ENCODE data around the gene SRGAP2B. TPM values are rescaled to one million over a fixed set of nuclear protein-coding genes. Genes with fewer than 3 reads are reported as not detected.
"Not testable (repeated sequence)": the region's sequence is repeated elsewhere in the genome, so short reads cannot be mapped to it uniquely, and the experiment has no call there.

The SRGAP2B gene
- total RNA-seq, 3 donors from 2014 or later (not counting 1 experiment from before 2014, with no cell fraction given), result 11.9 to 21.3 (median 18.2) TPM

GRCh38 chr1:145065194-145065826 lies 29.8 kb downstream of the SRGAP2B start:
- H3K27me3 ChIP-seq (ENCODE audit: control insufficient read depth, insufficient read depth, low read length); H3K36me3 ChIP-seq (ENCODE audit: control insufficient read depth, insufficient read depth, low read length); H3K4me3 Mint-ChIP-seq; H3K9me3 Mint-ChIP-seq; H3K4me1 Mint-ChIP-seq; H3K27ac ChIP-seq (ENCODE audit: low read length); intact Hi-C loops (cut with micrococcal nuclease); H3K27me3 Mint-ChIP-seq (ENCODE audit: low read depth in 2 of 2); H3K27ac Mint-ChIP-seq; H3K4me1 ChIP-seq (ENCODE audit: control insufficient read depth, insufficient read depth, low read length); H3K36me3 Mint-ChIP-seq; H3K9me3 ChIP-seq (ENCODE audit: control insufficient read depth, insufficient read depth, low read length); DNase-seq; H3K4me3 ChIP-seq (ENCODE audit: low read length): not testable (repeated sequence)
- no CpG with 5 or more reads among the region's 5 CpGs for WGBS (ENCODE audit: insufficient coverage)
- peak in 1 of 3 donors; percentile 54 for ATAC-seq

- H3K4me3 ChIP-seq (ENCODE audit: low read length); H3K4me1 Mint-ChIP-seq; H3K4me3 Mint-ChIP-seq; DNase-seq; H3K36me3 ChIP-seq (ENCODE audit: control insufficient read depth, insufficient read depth, low read length); H3K27me3 ChIP-seq (ENCODE audit: control insufficient read depth, insufficient read depth, low read length); H3K27me3 Mint-ChIP-seq (ENCODE audit: low read depth in 2 of 2); H3K36me3 Mint-ChIP-seq; H3K4me1 ChIP-seq (ENCODE audit: control insufficient read depth, insufficient read depth, low read length); intact Hi-C loops (cut with micrococcal nuclease); H3K27ac ChIP-seq (ENCODE audit: low read length); H3K27ac Mint-ChIP-seq; H3K9me3 ChIP-seq (ENCODE audit: control insufficient read depth, insufficient read depth, low read length); ATAC-seq; H3K9me3 Mint-ChIP-seq: not testable (repeated sequence)
- WGBS (ENCODE audit: insufficient coverage), result no CpG with 5 or more reads among the region's 2 CpGs
Observed at GRCh38 chr1:145063941-145064648, 31.0 kb downstream of the SRGAP2B start.

- H3K36me3 Mint-ChIP-seq; H3K27ac ChIP-seq (ENCODE audit: low read length); DNase-seq; H3K4me1 ChIP-seq (ENCODE audit: control insufficient read depth, insufficient read depth, low read length); intact Hi-C loops (cut with micrococcal nuclease); H3K27me3 Mint-ChIP-seq (ENCODE audit: low read depth in 2 of 2); H3K4me3 Mint-ChIP-seq; H3K27ac Mint-ChIP-seq; H3K4me3 ChIP-seq (ENCODE audit: low read length); H3K36me3 ChIP-seq (ENCODE audit: control insufficient read depth, insufficient read depth, low read length); H3K27me3 ChIP-seq (ENCODE audit: control insufficient read depth, insufficient read depth, low read length); H3K9me3 Mint-ChIP-seq; ATAC-seq; H3K9me3 ChIP-seq (ENCODE audit: control insufficient read depth, insufficient read depth, low read length); H3K4me1 Mint-ChIP-seq: not testable (repeated sequence)
- 86% methylated on average over 1 of the region's 2 CpGs for WGBS (ENCODE audit: insufficient coverage)
Observed at GRCh38 chr1:145063285-145063684, 31.8 kb downstream of the SRGAP2B start.

GRCh38 chr1:145058184-145058583 lies 36.9 kb downstream of the SRGAP2B start:
- H3K4me3 Mint-ChIP-seq; H3K27me3 ChIP-seq (ENCODE audit: control insufficient read depth, insufficient read depth, low read length); DNase-seq; H3K36me3 ChIP-seq (ENCODE audit: control insufficient read depth, insufficient read depth, low read length); H3K27ac ChIP-seq (ENCODE audit: low read length); H3K4me3 ChIP-seq (ENCODE audit: low read length); H3K36me3 Mint-ChIP-seq; H3K27ac Mint-ChIP-seq; H3K9me3 ChIP-seq (ENCODE audit: control insufficient read depth, insufficient read depth, low read length); ATAC-seq; H3K4me1 Mint-ChIP-seq; H3K9me3 Mint-ChIP-seq; H3K4me1 ChIP-seq (ENCODE audit: control insufficient read depth, insufficient read depth, low read length); intact Hi-C loops (cut with micrococcal nuclease); H3K27me3 Mint-ChIP-seq (ENCODE audit: low read depth in 2 of 2): not testable (repeated sequence)
- no CpG with 5 or more reads among the region's 3 CpGs for WGBS (ENCODE audit: insufficient coverage)

DNA sequence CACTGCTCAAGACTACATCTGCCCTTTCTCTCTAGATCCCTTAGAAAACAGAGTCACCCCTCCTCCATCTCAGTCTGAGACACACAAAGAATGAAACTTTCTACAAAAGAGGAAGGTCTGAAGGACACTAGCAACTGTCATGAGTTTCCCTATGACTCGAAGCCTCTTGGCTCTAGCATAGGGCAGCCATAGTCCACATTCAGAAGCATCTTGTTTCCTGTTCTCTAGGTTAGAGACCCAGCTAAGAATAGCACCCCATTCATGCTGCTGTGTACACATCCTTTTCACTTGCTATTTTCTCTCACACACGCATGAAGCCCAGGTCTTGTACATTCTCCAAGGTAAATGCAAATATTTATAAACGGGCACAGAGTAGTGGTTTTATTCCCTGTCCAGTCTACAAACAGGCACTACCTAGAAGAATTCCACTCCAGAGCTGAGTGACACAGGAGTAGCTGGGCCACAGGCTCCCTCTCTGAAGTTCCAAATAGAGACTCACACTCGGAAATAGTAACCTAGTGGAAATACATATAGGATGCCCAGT lies 39.8 kb downstream of the SRGAP2B start:
- H3K27ac ChIP-seq (ENCODE audit: low read length); H3K4me3 Mint-ChIP-seq; H3K4me1 Mint-ChIP-seq; H3K4me3 ChIP-seq (ENCODE audit: low read length); H3K9me3 Mint-ChIP-seq; H3K27me3 Mint-ChIP-seq (ENCODE audit: low read depth in 2 of 2); H3K36me3 ChIP-seq (ENCODE audit: control insufficient read depth, insufficient read depth, low read length); DNase-seq; H3K9me3 ChIP-seq (ENCODE audit: control insufficient read depth, insufficient read depth, low read length); H3K4me1 ChIP-seq (ENCODE audit: control insufficient read depth, insufficient read depth, low read length); H3K27ac Mint-ChIP-seq; H3K27me3 ChIP-seq (ENCODE audit: control insufficient read depth, insufficient read depth, low read length); intact Hi-C loops (cut with micrococcal nuclease); H3K36me3 Mint-ChIP-seq: not testable (repeated sequence)
- ATAC-seq, result peak in 2 of 3 donors; percentile 59 to 64
- no CpG with 5 or more reads among the region's 4 CpGs for WGBS (ENCODE audit: insufficient coverage)

- H3K27me3 ChIP-seq (ENCODE audit: control insufficient read depth, insufficient read depth, low read length); ATAC-seq; intact Hi-C loops (cut with micrococcal nuclease); H3K4me1 Mint-ChIP-seq; H3K36me3 Mint-ChIP-seq; H3K4me3 ChIP-seq (ENCODE audit: low read length); H3K4me1 ChIP-seq (ENCODE audit: control insufficient read depth, insufficient read depth, low read length); H3K27me3 Mint-ChIP-seq (ENCODE audit: low read depth in 2 of 2); H3K27ac Mint-ChIP-seq; H3K27ac ChIP-seq (ENCODE audit: low read length); H3K4me3 Mint-ChIP-seq; H3K9me3 ChIP-seq (ENCODE audit: control insufficient read depth, insufficient read depth, low read length); DNase-seq; H3K36me3 ChIP-seq (ENCODE audit: control insufficient read depth, insufficient read depth, low read length); H3K9me3 Mint-ChIP-seq: not testable (repeated sequence)
- WGBS (ENCODE audit: insufficient coverage), result no CpG with 5 or more reads among the region's 4 CpGs
Observed at GRCh38 chr1:145053428-145053827, 41.7 kb downstream of the SRGAP2B start.

DNA sequence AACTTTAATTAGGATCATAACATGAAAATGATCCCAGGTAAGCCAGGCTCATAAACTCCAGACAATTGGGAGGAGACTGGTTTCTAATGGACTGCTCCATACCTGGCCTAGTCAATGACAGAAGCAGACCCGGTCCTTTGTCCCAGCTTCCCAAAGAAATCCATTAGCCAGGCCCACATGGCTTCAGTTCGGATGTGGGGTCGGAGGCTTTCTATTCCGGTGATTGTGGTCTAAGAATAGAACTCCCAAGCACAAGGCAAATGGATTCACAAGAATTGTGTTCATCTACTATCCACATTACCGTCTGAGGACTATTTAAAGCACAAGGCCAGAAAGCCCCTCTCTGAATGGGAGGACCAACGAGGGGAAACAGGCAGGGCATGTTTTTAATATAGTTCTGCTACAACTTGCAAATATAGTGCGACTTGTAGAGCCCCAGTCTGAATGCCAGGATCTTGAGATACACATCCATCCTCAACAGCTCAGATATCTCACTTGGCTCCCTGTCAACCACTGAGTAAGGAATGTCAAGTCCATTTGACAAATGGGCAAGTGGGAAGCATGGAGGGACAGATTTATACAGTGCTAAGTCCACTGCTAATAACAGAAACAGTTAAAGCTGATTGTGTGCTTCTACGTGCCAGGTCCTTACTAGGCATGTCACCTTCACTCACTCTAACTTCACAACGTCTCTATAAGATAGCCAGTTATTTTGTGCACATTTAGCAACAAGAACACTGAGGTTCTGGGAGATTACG lies 42.9 kb downstream of the SRGAP2B start:
- H3K9me3 Mint-ChIP-seq; intact Hi-C loops (cut with micrococcal nuclease); H3K27me3 Mint-ChIP-seq (ENCODE audit: low read depth in 2 of 2); H3K4me3 Mint-ChIP-seq; ATAC-seq; H3K4me3 ChIP-seq (ENCODE audit: low read length); H3K36me3 ChIP-seq (ENCODE audit: control insufficient read depth, insufficient read depth, low read length); H3K27ac Mint-ChIP-seq; H3K27ac ChIP-seq (ENCODE audit: low read length); H3K9me3 ChIP-seq (ENCODE audit: control insufficient read depth, insufficient read depth, low read length); DNase-seq; H3K27me3 ChIP-seq (ENCODE audit: control insufficient read depth, insufficient read depth, low read length); H3K36me3 Mint-ChIP-seq; H3K4me1 Mint-ChIP-seq; H3K4me1 ChIP-seq (ENCODE audit: control insufficient read depth, insufficient read depth, low read length): not testable (repeated sequence)
- no CpG with 5 or more reads among the region's 10 CpGs for WGBS (ENCODE audit: insufficient coverage)
